Skin of body (tissue), 2 donors: ENCODE results near the gene TRH. TPM values are rescaled to one million over a fixed set of nuclear protein-coding genes. Genes with fewer than 3 reads are reported as not detected.

Experiments used
- DNase-seq: peaks from one replicate; lab custom pipeline; 2025; lab: John Stamatoyannopoulos, UW
- total RNA-seq: library from RNA; depleted of rRNA; stranded (reverse); fragments of >200 nt; gene quantifications from one replicate; pipeline ENCODE4 v1.2.3, GENCODE V29; 2014

TRH gene
- not detected for total RNA-seq

- DNase-seq: no peak
Observed at GRCh38 chr3:129974564-129974832, at the start of gene TRH. TRH (plus strand) TSS chr3:129974720; CDS start chr3:129975817, 1,097 bp downstream.

GRCh38 chr3:129927072-129927471 lies 47.4 kb upstream of the TRH start:
- no peak for DNase-seq

- no peak for DNase-seq
Observed at GRCh38 chr3:129929383-129929782, 45.1 kb upstream of the TRH start.

- no peak for DNase-seq
Observed at GRCh38 chr3:129933471-129933870, 41.0 kb upstream of the TRH start.

- peak; percentile 11 for DNase-seq
Observed at GRCh38 chr3:129934234-129935123, 40.0 kb upstream of the TRH start.

- DNase-seq: peak; percentile 43
Observed at GRCh38 chr3:129936757-129937156, 37.8 kb upstream of the TRH start.

- DNase-seq: no peak
Observed at GRCh38 chr3:129937717-129938116, 36.8 kb upstream of the TRH start.

GRCh38 chr3:129938140-129938930 lies 36.2 kb upstream of the TRH start:
- no peak for DNase-seq

GRCh38 chr3:129940086-129940485 lies 34.4 kb upstream of the TRH start:
- DNase-seq: no peak

- peak; percentile 28 for DNase-seq
Observed at GRCh38 chr3:129942296-129942695, 32.2 kb upstream of the TRH start.

GRCh38 chr3:129943020-129943419 lies 31.5 kb upstream of the TRH start:
- DNase-seq: no peak

GRCh38 chr3:129944709-129945108 lies 29.8 kb upstream of the TRH start:
- no peak for DNase-seq

GRCh38 chr3:129947538-129948240 lies 26.8 kb upstream of the TRH start:
- no peak for DNase-seq

GRCh38 chr3:129950318-129951046 lies 24.0 kb upstream of the TRH start:
- DNase-seq: no peak

GRCh38 chr3:129952556-129953355 lies 21.8 kb upstream of the TRH start:
- no peak for DNase-seq

GRCh38 chr3:129953621-129954020 lies 20.9 kb upstream of the TRH start:
- no peak for DNase-seq

- DNase-seq: no peak
Observed at GRCh38 chr3:129954514-129954913, 20.0 kb upstream of the TRH start.

GRCh38 chr3:129956936-129957335 lies 17.6 kb upstream of the TRH start:
- DNase-seq: no peak

- no peak for DNase-seq
Observed at GRCh38 chr3:129958755-129959154, 15.8 kb upstream of the TRH start.

GRCh38 chr3:129961141-129961541 lies 13.4 kb upstream of the TRH start:
- DNase-seq: no peak

GRCh38 chr3:129962600-129962999 lies 11.9 kb upstream of the TRH start:
- no peak for DNase-seq
